ENCODE data around the gene STK17A.
A peak's percentile ranks its signal among the peaks of the same experiment; 100 is the strongest.

The STK17A gene

DNA sequence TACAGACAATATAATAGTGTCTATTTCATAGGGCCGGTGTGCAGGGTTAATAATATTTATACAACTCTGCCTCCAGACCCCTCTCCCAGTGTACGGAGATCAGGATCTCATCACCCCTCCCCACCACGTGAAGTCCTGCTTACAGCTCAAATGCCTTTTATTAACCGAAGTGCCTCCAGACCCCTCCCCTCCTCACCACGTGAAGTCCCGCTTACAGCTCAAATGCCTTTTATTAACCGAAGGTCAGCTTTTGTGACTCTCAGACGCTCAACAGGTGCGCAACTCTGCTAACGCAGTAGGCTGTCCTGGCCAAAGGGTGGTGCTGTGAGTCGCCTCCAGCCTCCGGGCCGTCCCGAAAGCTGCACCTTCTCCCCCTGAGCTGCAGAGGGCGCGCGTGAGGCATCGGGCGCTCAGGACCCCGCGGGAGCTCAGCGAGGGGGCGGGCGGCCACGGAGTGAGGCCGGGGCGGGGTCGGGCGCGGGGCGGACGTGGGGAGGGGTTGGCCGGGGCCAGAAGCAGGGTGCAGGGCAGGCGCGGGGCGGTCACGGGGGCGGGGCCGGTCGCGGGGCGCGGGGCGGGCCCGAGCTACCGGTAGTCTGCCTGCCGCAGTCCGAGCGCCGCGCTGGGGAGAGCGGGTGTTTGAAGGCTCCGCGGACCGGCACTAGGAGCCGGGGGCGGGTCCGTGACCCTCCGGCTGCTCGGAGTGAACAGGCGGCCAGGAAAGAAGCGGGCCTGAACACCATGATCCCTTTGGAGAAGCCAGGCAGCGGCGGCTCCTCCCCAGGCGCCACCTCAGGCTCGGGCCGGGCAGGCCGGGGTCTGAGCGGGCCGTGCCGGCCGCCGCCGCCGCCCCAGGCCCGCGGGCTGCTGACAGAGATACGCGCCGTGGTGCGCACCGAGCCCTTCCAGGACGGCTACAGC lies at the start of gene STK17A:
TSS of gene STK17A (plus strand) at position 606 of the 921 bp plus-strand sequence. CDS start at position 742, 136 bp downstream.
- DNase-seq = peak; percentile 97

DNA sequence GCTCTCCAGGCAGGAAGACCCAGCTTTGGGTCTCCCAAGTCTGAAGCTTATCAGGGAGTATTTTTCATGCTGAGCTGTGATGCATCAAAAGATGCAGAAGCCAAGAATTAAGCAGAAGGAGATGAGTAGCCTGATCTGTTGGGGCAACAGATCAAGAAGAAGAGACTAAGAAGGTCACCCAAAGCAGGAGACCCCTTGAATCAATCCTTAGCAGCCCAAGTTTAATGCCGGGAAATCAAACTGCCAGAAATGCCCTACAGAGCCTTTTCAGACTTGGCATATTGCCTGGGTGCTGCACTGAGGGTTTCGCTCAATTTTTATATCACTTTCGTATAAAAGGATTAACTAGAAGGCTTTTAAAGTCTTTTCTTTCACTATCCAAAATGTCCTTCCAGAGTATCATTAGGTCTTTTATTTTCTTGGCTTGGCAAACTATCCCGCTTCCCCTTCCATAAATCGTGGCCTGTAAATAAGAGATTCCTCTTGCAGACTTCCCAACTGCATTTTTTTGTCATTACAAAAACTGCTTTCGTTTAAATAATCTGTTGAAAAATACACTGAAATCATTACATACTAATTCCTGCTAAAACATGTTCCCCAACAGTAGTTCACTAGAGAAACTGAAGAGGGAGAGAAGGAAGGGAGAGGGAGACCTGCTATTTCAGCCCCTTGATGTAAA lies 49.0 kb upstream of the STK17A start:
- DNase-seq = no peak

- DNase-seq = no peak
Observed at GRCh38 chr7:43535031-43535451, 47.9 kb upstream of the STK17A start.

DNA sequence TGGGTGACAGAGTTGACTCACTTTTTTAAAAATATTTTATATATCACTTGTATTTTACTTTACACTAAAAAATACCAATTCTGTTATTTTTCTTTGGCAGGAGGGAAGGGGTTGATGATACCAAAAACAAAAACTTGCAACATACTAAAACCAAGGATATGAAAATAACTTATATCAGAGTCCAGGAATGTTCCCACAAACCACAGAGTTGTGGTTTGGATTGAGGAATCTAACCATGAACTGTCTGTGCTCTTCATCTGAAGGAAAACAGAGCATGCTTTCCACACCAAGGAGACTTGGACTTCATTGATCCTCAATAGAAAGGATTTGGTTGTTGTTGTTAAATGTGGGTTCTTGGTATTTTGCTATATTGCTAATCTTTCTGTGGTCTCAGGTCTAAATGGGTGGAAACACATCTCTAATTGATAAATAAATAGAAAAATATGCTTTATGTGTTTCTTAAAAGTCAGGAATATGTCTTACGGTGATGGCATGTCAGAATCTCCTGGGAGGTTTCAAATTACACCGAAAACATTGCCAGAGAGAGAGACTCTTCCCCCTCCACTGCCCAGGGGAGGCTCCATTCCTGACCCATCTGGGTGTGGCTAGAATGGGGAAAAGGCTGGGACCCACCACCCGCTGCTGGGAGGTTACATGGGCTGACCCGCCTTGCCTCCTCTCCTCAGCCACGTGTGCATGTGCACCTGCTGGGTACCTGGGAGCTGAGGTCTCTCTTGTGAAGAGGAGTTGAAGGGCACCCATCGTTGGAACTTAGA lies 46.9 kb upstream of the STK17A start:
- no peak for DNase-seq

DNA sequence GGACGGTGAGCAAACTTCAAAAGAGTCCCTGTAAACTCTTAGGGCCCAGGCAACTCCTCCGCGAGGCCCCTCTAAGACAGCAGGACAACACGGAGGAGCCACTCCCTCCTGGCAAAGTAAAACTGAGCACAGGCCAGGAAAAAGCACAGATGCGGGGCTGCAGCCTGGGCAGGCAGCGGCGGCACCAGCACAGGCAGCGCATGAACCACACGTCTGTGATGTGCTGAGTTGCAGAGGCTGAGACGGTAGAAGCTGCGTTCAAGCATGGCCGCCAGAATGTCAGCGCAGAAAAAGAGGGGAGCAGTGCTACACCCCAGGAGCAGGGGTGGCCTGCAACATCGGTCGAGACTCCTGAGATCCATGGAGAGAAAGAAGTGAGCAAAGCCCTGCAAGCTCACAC lies 46.1 kb upstream of the STK17A start:
- no peak for DNase-seq

- DNase-seq = no peak
Observed at GRCh38 chr7:43537765-43538403, 45.0 kb upstream of the STK17A start.

DNA sequence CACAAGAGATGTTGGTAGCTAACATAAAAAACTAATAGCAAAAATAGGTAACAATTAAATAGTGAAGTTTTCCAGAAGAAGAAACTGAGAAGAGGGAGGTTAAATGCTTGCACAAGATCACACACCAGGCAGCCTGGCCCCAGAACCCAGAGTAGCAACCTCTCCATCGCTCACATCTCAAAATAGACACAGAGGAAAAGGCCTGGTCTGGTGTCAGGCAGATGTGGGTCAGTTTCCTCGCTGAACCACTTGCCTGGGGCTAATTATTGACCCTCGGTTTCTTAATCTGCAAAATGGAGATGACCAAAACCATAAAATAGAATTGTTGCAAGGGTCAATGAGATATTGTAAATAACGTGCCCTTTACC lies 44.5 kb upstream of the STK17A start:
- no peak for DNase-seq

GRCh38 chr7:43540471-43540870 lies 42.4 kb upstream of the STK17A start:
- no peak for DNase-seq

GRCh38 chr7:43542716-43543115 lies 40.2 kb upstream of the STK17A start:
- no peak for DNase-seq

GRCh38 chr7:43546231-43546630 lies 36.7 kb upstream of the STK17A start:
- no peak for DNase-seq

GRCh38 chr7:43550427-43550826 lies 32.5 kb upstream of the STK17A start:
- DNase-seq = no peak

DNA sequence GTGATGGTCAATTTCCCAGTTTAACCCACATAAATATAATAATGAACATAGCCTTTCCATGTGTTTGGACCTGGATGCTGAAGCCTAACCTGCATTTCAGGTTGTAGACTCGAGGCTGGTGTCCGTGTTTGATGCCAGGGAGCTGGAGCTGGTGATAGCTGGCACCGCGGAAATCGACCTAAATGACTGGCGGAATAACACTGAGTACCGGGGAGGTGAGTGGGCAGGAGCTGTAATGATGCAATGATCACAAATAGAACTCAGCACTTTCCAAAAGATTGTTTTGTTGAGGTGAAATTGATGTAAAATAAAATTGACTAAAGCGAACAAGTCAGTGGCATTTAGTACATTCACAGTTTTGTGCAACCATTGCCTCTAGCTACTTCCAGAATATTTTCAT lies 30.8 kb upstream of the STK17A start:
- no peak for DNase-seq

DNA sequence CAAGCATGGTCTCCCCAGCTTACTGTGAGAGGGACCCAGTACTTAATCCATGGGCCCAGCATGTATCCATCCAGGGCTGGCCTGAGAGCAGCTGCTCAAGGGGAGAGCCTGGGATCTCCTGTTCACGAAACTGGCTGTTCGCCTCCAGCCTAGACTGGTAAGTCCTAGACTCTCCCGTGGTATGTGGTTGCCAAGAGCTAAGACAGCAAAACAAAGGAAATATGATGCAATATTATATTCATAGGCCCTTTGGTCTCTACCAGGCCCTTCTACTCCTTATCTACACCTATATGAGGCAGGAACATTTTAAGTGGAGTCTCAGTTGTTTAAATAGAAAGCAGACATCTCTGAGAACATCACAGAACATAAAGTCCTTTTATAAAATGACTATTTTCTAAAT lies 28.9 kb upstream of the STK17A start:
- DNase-seq = peak; percentile 5

- DNase-seq = peak; percentile 9
Observed at GRCh38 chr7:43554423-43554822, 28.5 kb upstream of the STK17A start.

DNA sequence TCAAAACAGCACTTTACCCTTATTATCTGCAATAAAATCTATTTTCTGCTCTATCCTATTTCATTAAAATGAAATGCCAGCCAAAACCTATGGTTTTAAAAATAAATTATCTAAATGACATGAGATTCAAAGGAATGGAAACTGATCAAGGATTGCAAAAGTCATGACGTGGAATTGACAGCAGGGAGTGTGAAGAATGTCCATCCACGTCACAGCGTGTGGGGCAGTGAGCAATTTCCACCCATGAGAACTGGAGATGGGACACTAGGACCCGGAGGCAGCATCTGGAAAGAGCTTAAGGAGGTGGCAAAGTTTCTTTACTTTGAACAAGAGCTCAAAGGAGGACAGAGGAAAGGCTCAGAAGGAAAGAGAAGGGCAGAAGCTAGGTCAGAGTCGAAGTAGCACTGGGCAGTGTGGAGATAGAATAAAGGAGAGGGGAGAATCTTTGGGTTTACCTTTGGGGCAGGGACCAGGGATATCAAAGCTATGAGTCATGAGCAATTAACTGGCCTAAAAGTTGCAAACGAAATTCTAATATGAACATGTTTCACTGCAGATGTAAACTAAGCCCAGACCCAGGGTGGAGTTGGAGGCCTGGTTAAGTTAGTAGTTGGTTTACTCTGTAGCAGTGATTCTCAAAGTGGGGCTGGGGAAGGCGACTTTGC lies 24.9 kb upstream of the STK17A start:
- no peak for DNase-seq

DNA sequence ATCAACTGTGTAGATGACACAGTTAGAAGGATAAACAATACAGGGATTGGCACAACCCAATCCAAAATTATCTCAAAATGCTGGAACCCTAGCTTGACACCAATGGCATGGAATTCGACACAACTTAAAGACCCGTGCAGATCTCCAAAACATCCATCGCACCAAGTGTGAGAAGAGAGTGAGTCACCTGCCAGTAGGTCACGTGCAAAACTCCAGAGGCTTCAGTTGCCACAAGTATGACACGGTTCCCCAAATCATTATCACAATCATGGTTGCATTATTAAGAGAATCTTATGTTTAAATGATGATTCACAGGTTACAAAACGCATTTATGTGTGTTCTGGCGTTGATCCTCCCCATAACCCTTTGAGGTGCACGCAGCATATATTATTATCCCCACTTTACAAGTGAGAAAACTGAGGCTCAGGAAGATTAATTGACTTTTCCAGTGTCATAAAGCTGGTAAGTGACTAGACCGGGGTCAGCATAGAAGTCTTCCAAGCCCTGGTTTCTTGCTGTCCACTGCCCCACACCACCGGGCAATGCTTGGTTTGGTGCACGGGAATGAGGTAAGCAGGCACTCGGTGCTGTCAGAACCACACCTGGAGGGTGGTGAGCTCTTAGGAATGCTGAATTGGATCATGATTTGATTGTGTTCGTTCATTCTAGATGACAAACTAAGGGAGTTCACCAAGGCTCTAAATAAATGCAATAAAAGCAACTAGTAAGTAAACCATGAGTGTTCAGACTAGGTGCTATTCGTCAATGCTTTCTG lies 23.6 kb upstream of the STK17A start:
- no peak for DNase-seq

DNA sequence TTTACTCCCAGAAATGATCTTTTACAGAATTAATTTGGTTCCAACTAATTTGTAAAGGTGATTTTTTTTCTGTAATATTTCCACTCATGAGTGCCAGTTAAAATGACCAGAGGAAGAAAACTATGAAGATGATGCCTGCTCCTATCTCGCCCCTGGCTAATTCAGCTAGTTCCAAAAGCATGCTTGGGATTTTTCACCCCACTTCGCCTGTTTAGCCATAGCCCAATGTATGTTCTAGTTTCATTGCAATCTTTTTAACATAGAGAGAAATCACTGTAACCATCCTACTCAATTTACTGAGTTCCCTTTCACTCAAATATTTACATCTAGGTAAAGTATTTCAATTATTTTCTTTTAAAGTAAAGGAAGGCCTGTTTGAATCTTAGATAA lies 23.0 kb upstream of the STK17A start:
- DNase-seq = no peak

GRCh38 chr7:43560742-43561330 lies 22.1 kb upstream of the STK17A start:
- DNase-seq = no peak

GRCh38 chr7:43562383-43562782 lies 20.5 kb upstream of the STK17A start:
- no peak for DNase-seq

DNA sequence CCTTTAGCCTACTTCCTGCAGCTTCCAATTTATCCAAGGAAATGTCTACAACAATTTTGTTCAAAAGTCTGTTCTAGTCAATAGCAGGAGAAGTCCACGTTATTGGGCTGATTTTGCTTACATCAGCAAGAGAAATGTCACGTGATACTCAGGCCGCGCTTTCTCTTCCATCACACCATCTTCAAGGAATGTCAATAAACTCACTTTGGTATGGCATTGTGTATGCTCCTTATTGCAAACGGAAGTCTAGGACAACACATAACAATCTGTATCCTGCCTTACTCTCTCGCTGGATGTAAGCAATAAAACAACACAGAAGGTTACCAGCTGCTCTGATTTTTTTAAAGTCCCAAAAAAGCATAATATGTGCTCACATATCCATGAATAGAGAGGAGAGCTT lies 17.1 kb upstream of the STK17A start:
- DNase-seq = no peak

DNA sequence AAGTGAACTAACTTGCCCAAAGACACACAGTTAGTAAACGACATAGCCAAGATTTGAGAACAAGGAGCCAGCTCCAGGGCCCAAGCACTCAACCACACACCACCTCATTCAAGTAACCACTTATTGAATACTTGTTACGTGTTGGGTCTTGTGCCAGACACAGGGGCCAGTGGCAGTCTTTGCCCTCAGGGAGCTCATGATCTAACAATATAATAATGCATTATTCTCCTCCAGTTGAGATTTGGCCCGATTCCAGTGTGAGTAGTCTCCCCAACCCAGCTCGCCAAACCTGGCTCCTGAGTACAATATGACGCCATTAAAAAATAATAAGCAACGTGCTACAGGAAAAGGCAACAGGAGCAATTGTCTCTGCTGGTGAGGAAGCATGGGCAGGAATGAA lies 14.4 kb upstream of the STK17A start:
- DNase-seq = no peak

Measured in CD4-positive, alpha-beta T cell treated with Interleukin-17A for 1 hour (primary cell).